Effector memory CD8-positive, alpha-beta T cell (primary cell): ENCODE data around the gene CPM.
"Not testable (repeated sequence)": the region's sequence is repeated elsewhere in the genome, so short reads cannot be mapped to it uniquely, and the experiment has no call there.

Source experiments
- ATAC-seq: fragments of 150-1000 bp; cut with Tn5 transposase; replicated peaks from 2 replicates; pipeline ENCODE4 v1.10.0; 2021; ENCODE audit warnings: mild to moderate bottlenecking, moderate library complexity
- DNase-seq, 3 experiments: peaks; one replicate each; pipeline ENCODE4 v3.0.0; 2021
- H3K27ac Mint-ChIP-seq, 2 donors: one replicate each; pipeline ENCODE4 v1.8.0; 2022; ENCODE audit warnings: mild to moderate bottlenecking in 2 of 2, mixed read lengths in 2 of 2, moderate library complexity in 2 of 2
- H3K27me3 Mint-ChIP-seq, 2 donors: one replicate each; pipeline ENCODE4 v1.8.0; 2022; ENCODE audit warnings: mixed read lengths in 2 of 2
- H3K36me3 Mint-ChIP-seq: one replicate; pipeline ENCODE4 v1.8.0; 2022; ENCODE audit warnings: mild to moderate bottlenecking, moderate library complexity, mixed read lengths; ENCODE audit not compliant: insufficient read depth
- H3K4me1 Mint-ChIP-seq, 2 donors: one replicate each; pipeline ENCODE4 v1.8.0; 2022; ENCODE audit warnings: low read depth in 2 of 2, mixed read lengths in 2 of 2
- H3K4me3 Mint-ChIP-seq, 2 donors: one replicate each; pipeline ENCODE4 v1.8.0; 2022; ENCODE audit warnings: mild to moderate bottlenecking in 2 of 2, mixed read lengths in 2 of 2, moderate library complexity in 2 of 2
- H3K9me3 Mint-ChIP-seq, 2 donors: one replicate each; pipeline ENCODE4 v1.8.0; 2022; ENCODE audit warnings: mixed read lengths in 2 of 2

Gene CPM

DNA sequence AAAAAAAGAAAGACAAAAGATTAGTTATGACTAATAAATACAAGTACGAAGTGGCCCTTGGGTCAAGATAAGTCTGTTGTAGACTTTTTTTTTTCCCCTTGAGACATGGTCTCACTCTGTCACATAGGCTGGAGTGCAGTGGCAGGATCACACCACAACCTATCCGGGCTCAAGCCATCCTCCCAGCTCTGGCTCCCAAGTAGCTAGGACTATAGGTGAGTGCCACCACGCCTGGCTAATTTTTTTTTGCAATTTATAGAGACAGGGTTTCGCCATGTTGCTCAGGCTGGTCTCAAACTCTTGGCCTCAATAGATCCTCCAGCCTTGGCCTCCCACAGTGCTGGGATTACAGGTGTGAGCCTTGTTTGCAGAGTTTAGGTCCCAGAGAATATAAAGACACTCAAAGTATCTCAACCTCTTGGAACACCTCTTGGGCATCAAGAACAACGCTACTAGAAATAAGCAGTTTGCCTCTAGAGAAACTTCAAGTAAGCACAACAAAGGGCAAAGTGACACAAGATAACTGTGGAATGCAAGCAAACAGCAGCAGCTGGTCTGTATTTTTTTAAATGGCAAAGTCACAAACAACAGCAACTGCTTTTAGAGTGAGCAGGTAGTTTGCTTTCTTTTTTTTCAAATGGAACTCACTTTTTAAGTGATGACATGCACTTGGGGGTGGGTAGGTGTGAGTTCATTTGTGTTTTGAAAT lies 128.9 kb downstream of the CPM start:
- H3K4me1 Mint-ChIP-seq: peaks cover 9 to 14% of the 10 kb centered on the region in 2 donors
- H3K9me3 Mint-ChIP-seq: no peaks in the 10 kb centered on the region
- H3K27ac Mint-ChIP-seq: no peak overlapping the region
- H3K4me3 Mint-ChIP-seq: no peak overlapping the region
- ATAC-seq (no peak), DNase-seq (no peak)
- H3K27me3 Mint-ChIP-seq: peaks cover 0 to 7% of the 10 kb centered on the region in 2 donors
- H3K36me3 Mint-ChIP-seq: peaks cover 20% of the 10 kb centered on the region

DNA sequence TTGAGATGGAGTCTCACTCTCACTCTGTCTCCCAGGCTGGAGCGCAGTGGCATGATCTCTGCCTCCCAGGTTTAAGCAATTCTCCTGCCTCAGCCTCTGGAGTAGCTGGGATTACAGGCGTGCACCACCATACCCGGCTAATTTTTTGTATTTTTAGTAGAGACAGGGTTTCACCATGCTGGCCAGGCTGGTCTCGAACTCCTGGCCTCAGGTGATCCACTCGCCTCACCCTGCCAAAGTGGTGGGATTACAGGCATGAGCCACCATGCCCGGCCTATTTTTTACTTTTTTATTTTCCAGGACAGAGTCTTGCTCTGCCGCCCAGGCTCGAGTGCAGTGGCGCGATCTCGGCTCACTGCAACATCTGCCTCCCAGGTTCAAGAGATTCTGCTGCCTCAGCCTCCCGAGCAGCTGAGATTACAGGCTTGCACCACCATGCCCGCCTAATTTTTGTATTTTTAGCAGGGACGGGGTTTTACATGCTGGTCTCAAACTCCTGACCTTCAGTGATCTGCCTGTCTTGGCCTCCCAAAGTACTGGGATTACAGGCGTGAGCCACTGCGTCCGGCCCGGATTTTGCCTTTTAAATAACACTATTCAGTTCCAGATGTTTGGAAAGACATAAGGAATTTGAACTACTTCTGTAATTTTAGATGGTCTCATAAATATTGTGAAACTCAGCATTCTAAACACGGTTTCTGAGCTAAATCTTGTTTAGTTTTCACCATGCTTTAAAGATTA lies 129.9 kb downstream of the CPM start:
- H3K9me3 Mint-ChIP-seq, H3K4me1 Mint-ChIP-seq, H3K4me3 Mint-ChIP-seq, H3K27ac Mint-ChIP-seq, ATAC-seq, DNase-seq, H3K27me3 Mint-ChIP-seq: not testable (repeated sequence)
- peaks cover 10% of the 10 kb centered on the region for H3K36me3 Mint-ChIP-seq

DNA sequence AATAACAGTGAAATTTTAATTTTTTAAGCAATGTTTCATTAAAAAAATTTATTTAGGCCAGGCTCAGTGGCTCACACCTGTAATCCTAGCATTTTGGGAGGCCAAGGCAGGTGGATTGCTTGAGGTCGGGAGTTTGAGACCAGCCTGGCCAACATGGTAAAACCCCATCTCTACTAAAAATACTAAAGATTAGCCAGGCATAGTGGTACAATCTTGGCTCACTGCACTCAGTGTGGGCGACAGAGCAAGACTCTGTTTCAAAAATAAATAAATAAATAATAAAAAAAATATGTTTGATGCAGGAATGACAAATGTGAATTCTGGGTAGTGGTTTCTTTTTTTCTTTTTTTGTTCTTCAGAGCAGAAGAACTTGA lies 130.6 kb downstream of the CPM start:
- not testable (repeated sequence) for H3K27ac Mint-ChIP-seq, H3K4me3 Mint-ChIP-seq, H3K36me3 Mint-ChIP-seq, DNase-seq, H3K9me3 Mint-ChIP-seq, ATAC-seq, H3K4me1 Mint-ChIP-seq, H3K27me3 Mint-ChIP-seq
